HG03378 (cell line): ENCODE measurements around the gene BAIAP2.

Source experiments
- ATAC-seq: cut with Tn5 transposase; IDR thresholded peaks from one replicate; pipeline ENCODE4 v1.9.1; 2021; ENCODE audit warnings: mild to moderate bottlenecking, moderate library complexity; ENCODE audit not compliant: unreplicated experiment

The BAIAP2 gene

DNA sequence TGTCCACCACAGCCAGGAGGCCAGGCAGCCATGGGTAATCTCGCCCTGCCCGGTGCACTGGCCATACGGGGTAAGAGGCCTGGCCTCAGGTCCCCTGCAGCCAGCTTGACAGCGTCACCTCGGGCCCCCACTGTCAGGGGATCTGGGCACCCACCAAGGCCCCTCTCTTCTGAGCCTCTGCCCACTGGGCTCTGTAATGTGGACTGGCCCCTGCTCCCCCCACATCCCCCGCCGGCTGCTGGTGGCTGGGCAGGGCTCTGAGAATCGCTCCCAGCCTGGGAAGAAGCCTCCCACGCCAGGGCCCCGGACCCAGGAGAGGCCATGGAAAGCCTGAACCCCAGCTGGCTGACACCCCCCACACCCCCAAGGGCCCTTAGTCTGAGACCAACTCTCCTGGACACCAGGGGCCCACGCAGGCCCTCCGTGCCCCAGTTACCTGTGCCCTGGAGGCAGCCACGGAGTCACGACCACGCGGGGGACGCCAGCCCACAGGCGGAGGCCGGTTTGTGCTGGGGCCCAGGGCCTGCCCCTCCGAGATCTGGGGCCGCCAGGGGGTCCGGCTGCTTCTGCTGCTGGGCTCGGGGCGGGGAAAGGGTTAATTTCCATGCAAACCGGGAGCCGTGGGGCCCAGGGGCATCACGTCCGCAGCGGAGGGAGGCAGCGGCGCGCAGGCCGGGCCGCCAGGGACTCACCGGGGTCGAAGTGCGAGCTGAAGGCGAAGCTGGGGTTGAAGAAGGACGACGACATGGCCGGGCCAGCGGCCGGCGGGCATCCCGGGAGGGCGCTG lies 130.5 kb downstream of the BAIAP2 start, which contains the start of gene PVALEF:
TSS of gene PVALEF (plus strand) at position 262 of the 787 bp plus-strand sequence. CDS start 15,720 bp downstream, outside the sequence.
- no peak for ATAC-seq

GRCh38 chr17:81166033-81166492 lies 131.1 kb downstream of the BAIAP2 start, which contains the start of gene AATK:
Gene AATK (minus strand): TSS chr17:81166221. CDS start chr17:81165992, 229 bp downstream.
- no peak for ATAC-seq
